DMS153 treated with DMSO at 0.1 percent for 48 hours (cell line): ENCODE measurements around the gene CRISP2.

Experiments used
- DNase-seq: peaks from one replicate; lab custom pipeline; 2025; ENCODE audit not compliant: unreplicated experiment; lab: John Stamatoyannopoulos, UW

Gene CRISP2

GRCh38 chr6:49662231-49662891 is 51.0 kb downstream of the CRISP2 start:
- no peak for DNase-seq

GRCh38 chr6:49653942-49654341 is 59.4 kb downstream of the CRISP2 start:
- DNase-seq = no peak

GRCh38 chr6:49653438-49653837 is 59.9 kb downstream of the CRISP2 start:
- DNase-seq = no peak

- no peak for DNase-seq
Measured at GRCh38 chr6:49651239-49651638, 62.1 kb downstream of the CRISP2 start.

- no peak for DNase-seq
Measured at GRCh38 chr6:49649988-49650387, 63.4 kb downstream of the CRISP2 start.

GRCh38 chr6:49648036-49648435 is 65.3 kb downstream of the CRISP2 start:
- no peak for DNase-seq

GRCh38 chr6:49647476-49647875 is 65.9 kb downstream of the CRISP2 start:
- DNase-seq = no peak

GRCh38 chr6:49646942-49647341 is 66.4 kb downstream of the CRISP2 start:
- DNase-seq = no peak

- no peak for DNase-seq
Measured at GRCh38 chr6:49646130-49646824, 67.1 kb downstream of the CRISP2 start.

- DNase-seq = no peak
Measured at GRCh38 chr6:49645139-49645538, 68.2 kb downstream of the CRISP2 start.
